Measurements from ENCODE around the gene MPRIP.

MPRIP gene

DNA sequence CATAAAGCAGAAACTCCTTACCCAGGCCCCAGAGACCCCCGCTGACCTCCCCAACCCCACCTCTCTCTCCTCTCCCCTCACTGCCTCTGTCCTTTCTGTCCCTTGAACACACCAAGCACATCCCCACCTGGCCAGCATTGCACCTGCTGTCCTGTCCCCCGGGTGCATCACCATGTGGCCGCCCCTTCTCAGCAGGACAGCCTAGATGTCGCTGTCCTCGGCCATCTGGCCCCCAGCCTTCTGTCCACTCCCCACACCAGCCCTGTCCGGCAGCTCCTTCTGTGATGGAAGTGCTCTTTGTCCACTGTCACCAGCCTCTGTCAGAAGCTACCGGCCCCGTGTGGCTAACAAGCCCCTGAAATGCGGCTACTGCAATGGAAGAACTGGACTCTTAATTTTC lies 12.3 kb upstream of the MPRIP start:
- FAIRE-seq (no peak), DNase-seq (ENCODE audit: insufficient read length, low spot score) (no peak)
- TF ChIP-seq POLR2AphosphoS5 (IDR thresholded peaks at IDR 0.05; ENCODE audit: low read depth, low read length) (no peak), POLR2A (IDR thresholded peaks at IDR 0.05; ENCODE audit: low read depth, low read length) (no peak), TAF1 (IDR thresholded peaks at IDR 0.05; ENCODE audit: low read depth, low read length) (no peak), SPI1 (IDR thresholded peaks at IDR 0.05; ENCODE audit: low read depth, low read length) (no peak), POU2F2 (IDR thresholded peaks at IDR 0.05; ENCODE audit: low read depth, low read length) (no peak)

DNA sequence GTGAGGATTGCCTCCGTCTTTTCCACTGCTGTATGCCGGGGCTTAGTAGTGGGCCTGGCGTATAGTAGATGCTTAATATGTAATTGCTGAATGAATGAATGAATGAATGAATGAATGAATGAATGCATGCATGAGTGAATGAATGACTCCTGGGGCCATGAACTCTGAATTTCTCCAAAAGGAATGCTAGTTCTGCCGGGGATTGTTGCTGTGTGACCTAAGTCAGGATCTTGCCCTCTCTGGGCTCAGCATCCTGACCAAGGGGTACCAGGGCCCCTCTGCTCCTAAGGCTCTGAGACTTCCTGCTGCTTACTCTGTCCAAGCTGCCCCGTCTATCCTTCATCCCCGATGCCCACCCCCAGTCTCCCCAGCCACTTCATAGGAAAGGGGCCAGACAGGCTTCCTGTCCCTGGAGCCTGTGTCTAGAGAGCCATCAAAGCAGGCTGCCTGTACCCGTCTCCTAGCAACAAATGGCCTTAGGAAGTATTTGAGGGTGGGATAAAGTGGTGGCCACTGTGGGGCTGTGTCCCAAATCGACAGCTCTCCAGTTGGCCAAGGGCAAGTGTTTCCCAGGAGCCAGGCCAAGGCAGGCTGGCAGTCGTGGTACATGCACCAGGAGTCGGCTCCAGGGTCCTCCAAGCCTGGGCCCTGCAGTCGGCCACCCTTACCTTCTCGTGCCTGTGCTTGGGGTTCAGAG lies 11.6 kb upstream of the MPRIP start:
- no peak for TF ChIP-seq TAF1 (IDR thresholded peaks at IDR 0.05; ENCODE audit: low read depth, low read length)
- TF ChIP-seq POLR2AphosphoS5 (IDR thresholded peaks at IDR 0.05; ENCODE audit: low read depth, low read length): no peak
- no peak for TF ChIP-seq PAX5 (IDR thresholded peaks at IDR 0.05; ENCODE audit: insufficient read depth, low read length, severe bottlenecking)
- no peak for TF ChIP-seq SPI1 (IDR thresholded peaks at IDR 0.05; ENCODE audit: low read depth, low read length)
- no peak for TF ChIP-seq POU2F2 (IDR thresholded peaks at IDR 0.05; ENCODE audit: low read depth, low read length)
- no peak for TF ChIP-seq POLR2A (IDR thresholded peaks at IDR 0.05; ENCODE audit: low read depth, low read length)
- DNase-seq (ENCODE audit: insufficient read length, low spot score) (no peak), FAIRE-seq (no peak)

DNA sequence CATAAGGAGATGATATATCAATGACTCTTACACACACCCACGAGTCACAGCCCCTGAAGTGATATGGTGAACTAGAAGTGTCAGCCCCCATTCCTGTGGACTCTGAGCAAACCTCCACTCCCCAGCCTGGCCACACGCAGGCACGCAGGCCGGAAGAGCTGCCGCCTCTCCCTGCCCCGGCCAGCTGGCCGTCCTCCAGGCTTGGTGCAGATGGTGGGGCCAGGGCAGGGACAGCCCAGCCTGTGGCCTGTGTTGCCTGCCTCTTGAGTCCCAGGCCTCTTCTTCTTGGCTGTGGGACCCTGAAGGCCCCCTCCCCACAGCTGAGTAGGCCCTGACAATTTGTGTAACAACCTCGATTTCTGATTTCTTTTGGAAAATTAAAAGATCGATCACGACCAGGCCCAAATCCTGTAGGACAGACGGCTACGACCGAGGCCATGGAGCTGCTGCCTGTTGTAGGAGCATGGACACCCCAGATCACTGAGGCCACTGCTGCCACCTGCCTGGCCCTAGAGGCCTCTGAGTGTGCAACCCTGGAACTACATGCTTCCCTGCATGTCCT lies 10.0 kb upstream of the MPRIP start:
- TF ChIP-seq PAX5 (IDR thresholded peaks at IDR 0.05; ENCODE audit: insufficient read depth, low read length, severe bottlenecking) (no peak), POLR2A (IDR thresholded peaks at IDR 0.05; ENCODE audit: low read depth, low read length) (no peak), TAF1 (IDR thresholded peaks at IDR 0.05; ENCODE audit: low read depth, low read length) (no peak), SPI1 (IDR thresholded peaks at IDR 0.05; ENCODE audit: low read depth, low read length) (no peak), POLR2AphosphoS5 (IDR thresholded peaks at IDR 0.05; ENCODE audit: low read depth, low read length) (no peak), POU2F2 (IDR thresholded peaks at IDR 0.05; ENCODE audit: low read depth, low read length) (no peak)
- FAIRE-seq (no peak), DNase-seq (ENCODE audit: insufficient read length, low spot score) (no peak)

DNA sequence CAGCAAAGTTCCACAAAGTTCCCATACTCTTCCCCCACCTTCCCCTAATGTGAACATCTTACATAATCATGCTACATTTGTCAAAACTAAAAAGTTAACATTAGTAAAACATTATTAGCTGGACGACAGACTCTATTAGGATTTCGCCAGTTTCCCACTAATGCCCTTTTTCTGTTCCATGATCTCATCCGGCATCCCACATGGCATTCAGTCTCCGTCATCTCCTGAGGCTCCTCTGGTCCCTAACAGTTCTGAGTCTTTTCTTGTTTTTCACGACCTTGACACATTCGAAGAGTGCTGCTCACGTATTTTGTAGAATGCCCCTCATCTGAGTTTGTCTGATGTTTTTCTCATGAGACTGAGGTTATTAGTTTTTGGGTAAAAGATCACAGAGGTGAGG lies 8.8 kb upstream of the MPRIP start:
- TF ChIP-seq TAF1 (IDR thresholded peaks at IDR 0.05; ENCODE audit: low read depth, low read length) (no peak), PAX5 (IDR thresholded peaks at IDR 0.05; ENCODE audit: insufficient read depth, low read length, severe bottlenecking) (no peak), POLR2A (IDR thresholded peaks at IDR 0.05; ENCODE audit: low read depth, low read length) (no peak), SPI1 (IDR thresholded peaks at IDR 0.05; ENCODE audit: low read depth, low read length) (no peak), POLR2AphosphoS5 (IDR thresholded peaks at IDR 0.05; ENCODE audit: low read depth, low read length) (no peak)
- DNase-seq (ENCODE audit: insufficient read length, low spot score) (no peak), FAIRE-seq (no peak)

DNA sequence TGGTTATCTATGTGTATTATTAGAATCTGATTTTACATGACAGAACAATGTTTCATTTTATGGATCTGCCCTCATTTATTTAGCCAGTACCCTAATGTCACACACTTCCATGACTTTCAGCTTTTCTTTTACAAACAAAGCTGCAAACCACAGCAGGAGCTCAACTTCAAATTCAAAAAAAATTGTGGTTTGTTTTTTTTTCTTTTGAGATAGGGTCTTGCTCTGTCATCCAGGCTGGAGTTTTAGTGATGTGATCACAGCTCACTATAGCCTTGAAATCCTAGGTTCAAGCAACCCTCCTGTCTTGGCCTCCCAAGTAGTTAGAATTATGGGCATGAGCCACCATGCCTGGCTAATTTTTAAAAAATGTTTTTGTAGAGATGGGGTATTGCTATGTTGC lies 8.2 kb upstream of the MPRIP start:
- FAIRE-seq (no peak), DNase-seq (ENCODE audit: insufficient read length, low spot score) (no peak)
- TF ChIP-seq PAX5 (IDR thresholded peaks at IDR 0.05; ENCODE audit: insufficient read depth, low read length, severe bottlenecking): no peak
- no peak for TF ChIP-seq POU2F2 (IDR thresholded peaks at IDR 0.05; ENCODE audit: low read depth, low read length)
- TF ChIP-seq TAF1 (IDR thresholded peaks at IDR 0.05; ENCODE audit: low read depth, low read length): no peak
- no peak for TF ChIP-seq SPI1 (IDR thresholded peaks at IDR 0.05; ENCODE audit: low read depth, low read length)
- no peak for TF ChIP-seq POLR2AphosphoS5 (IDR thresholded peaks at IDR 0.05; ENCODE audit: low read depth, low read length)
- TF ChIP-seq POLR2A (IDR thresholded peaks at IDR 0.05; ENCODE audit: low read depth, low read length): no peak

DNA sequence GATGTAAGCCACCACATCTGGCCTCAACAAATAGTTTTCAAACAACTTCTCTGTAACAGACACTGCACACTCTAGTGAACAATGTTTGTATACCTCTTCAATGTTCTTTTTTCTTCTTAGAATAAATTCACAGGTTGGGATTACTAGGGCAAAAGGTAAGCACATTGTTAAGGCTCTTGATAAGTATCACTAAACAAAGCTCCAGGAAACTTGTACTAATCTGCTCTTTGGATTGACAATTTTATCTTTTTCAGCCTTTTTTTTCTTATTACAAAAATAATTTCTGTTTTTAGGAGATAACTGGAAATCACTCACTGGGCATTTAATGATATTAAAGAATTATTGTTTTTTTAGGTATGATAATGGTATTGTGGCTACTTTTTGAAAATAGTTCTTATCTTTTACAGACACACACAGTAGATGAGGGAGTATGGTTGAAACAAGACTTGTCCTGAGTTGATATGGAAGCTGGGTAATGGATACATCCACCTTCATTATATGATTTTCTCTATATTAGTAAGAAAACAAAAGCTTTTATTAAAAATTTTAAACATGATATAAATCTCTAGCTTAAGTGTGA lies 7.7 kb upstream of the MPRIP start:
- TF ChIP-seq POU2F2 (IDR thresholded peaks at IDR 0.05; ENCODE audit: low read depth, low read length): no peak
- TF ChIP-seq TAF1 (IDR thresholded peaks at IDR 0.05; ENCODE audit: low read depth, low read length): no peak
- TF ChIP-seq SPI1 (IDR thresholded peaks at IDR 0.05; ENCODE audit: low read depth, low read length): no peak
- no peak for TF ChIP-seq POLR2A (IDR thresholded peaks at IDR 0.05; ENCODE audit: low read depth, low read length)
- no peak for TF ChIP-seq POLR2AphosphoS5 (IDR thresholded peaks at IDR 0.05; ENCODE audit: low read depth, low read length)
- TF ChIP-seq PAX5 (IDR thresholded peaks at IDR 0.05; ENCODE audit: insufficient read depth, low read length, severe bottlenecking): no peak
- no peak for DNase-seq (ENCODE audit: insufficient read length, low spot score)
- no peak for FAIRE-seq

DNA sequence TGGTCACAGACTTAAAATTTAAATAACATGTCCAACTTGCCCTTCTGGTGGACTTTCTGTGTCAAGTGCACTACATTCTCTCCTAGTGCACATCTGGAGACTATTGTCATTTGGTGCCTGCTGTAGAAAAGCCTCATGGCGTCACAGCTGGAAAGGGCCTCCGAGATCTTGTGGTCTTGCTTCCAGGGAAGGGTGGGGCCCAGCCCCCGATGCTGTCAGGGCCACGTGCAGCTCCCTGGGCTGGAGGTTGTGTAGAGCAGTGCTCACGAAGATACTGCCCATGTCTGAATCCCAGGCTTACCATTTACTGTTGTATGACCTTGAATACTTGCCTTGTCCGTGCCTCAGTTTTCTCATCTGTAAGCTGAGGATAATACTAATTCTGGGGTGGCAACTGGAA lies 6.8 kb upstream of the MPRIP start:
- no peak for FAIRE-seq
- TF ChIP-seq PAX5 (IDR thresholded peaks at IDR 0.05; ENCODE audit: insufficient read depth, low read length, severe bottlenecking): no peak
- no peak for TF ChIP-seq POU2F2 (IDR thresholded peaks at IDR 0.05; ENCODE audit: low read depth, low read length)
- no peak for TF ChIP-seq SPI1 (IDR thresholded peaks at IDR 0.05; ENCODE audit: low read depth, low read length)
- TF ChIP-seq POLR2A (IDR thresholded peaks at IDR 0.05; ENCODE audit: low read depth, low read length): no peak
- TF ChIP-seq POLR2AphosphoS5 (IDR thresholded peaks at IDR 0.05; ENCODE audit: low read depth, low read length): no peak
- TF ChIP-seq TAF1 (IDR thresholded peaks at IDR 0.05; ENCODE audit: low read depth, low read length): no peak
- no peak for DNase-seq (ENCODE audit: insufficient read length, low spot score)

DNA sequence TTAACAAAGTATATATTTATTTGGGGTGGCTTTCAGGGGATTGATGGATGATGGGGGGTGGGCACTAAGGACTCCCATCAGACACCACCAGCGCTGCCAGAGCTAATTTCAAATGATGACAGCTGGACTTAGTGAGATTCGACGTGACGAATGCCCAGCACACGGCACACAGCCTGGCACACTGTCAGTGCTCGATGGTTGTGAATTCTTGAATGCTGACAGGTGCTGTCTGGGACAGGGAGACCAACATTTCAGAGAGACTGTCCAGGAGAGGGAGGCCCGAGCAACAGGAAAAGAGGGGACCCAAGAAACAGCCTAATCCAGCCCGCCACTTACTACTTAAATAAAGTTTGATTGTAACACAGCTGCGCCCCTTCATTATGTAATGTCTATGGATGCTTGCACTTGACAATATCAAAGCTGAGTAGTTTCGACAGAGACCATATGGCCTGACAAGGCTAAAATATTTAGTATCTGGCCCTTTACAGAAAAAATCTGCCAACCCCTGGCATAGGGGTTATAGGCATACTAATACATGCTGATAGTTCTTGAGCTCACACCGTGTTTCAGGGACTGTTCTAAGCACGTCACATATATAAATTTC lies 6.2 kb upstream of the MPRIP start:
- TF ChIP-seq TAF1 (IDR thresholded peaks at IDR 0.05; ENCODE audit: low read depth, low read length) (no peak), POLR2AphosphoS5 (IDR thresholded peaks at IDR 0.05; ENCODE audit: low read depth, low read length) (no peak), PAX5 (IDR thresholded peaks at IDR 0.05; ENCODE audit: insufficient read depth, low read length, severe bottlenecking) (no peak), SPI1 (IDR thresholded peaks at IDR 0.05; ENCODE audit: low read depth, low read length) (no peak)
- DNase-seq (ENCODE audit: insufficient read length, low spot score): no peak

DNA sequence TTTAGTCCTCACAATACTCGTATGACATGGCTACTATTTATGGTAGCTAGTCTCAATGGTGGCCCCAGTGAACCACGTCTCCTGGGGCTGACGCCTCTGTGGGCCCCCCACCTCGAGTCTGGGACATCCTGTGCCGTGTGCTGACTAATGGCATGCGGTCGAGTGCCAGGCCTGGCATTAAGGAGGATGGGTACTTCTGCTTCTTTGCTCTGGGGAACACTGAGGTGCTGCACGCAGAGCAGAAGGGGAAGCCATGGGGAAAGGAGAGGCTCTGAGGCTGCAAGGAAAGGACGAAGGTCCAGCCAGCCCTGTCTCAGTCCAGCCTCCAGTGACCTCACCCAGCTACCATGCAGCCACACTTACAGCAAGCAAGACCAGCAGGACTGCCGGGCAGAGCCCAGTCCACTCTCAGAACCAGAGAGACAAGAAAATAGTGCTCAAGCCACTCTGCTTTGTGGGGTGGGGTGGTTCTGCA lies 5.7 kb upstream of the MPRIP start:
- DNase-seq (ENCODE audit: insufficient read length, low spot score) (no peak), FAIRE-seq (no peak)
- TF ChIP-seq POU2F2 (IDR thresholded peaks at IDR 0.05; ENCODE audit: low read depth, low read length): no peak
- no peak for TF ChIP-seq SPI1 (IDR thresholded peaks at IDR 0.05; ENCODE audit: low read depth, low read length)
- no peak for TF ChIP-seq POLR2A (IDR thresholded peaks at IDR 0.05; ENCODE audit: low read depth, low read length)
- no peak for TF ChIP-seq PAX5 (IDR thresholded peaks at IDR 0.05; ENCODE audit: insufficient read depth, low read length, severe bottlenecking)
- no peak for TF ChIP-seq POLR2AphosphoS5 (IDR thresholded peaks at IDR 0.05; ENCODE audit: low read depth, low read length)
- no peak for TF ChIP-seq TAF1 (IDR thresholded peaks at IDR 0.05; ENCODE audit: low read depth, low read length)

More for the DNA sequence above, 6.2 kb upstream of the MPRIP start:
- no peak for FAIRE-seq
